Adrenal gland (tissue), 5 donors: ENCODE measurements around the gene FCHSD2.

Source experiments
- CTCF ChIP-seq, 6 experiments: fragments of 450-650 bp in 4 of 6; fragments of 200-600 bp in 2 of 6; sonication (generic) in 1 of 6; IDR thresholded peaks; 1 replicate in 5 of 6; 2 replicates in 1 of 6; pipeline versions ENCODE4 v1.5.1 to v1.8.0; 2016 to 2021; ENCODE audit warnings: antibody characterized with exemption in 6 of 6, mild to moderate bottlenecking in 2 of 6, moderate library complexity in 1 of 6
- POLR2A ChIP-seq, 2 donors: fragments of 450-650 bp; IDR thresholded peaks; one replicate each; pipeline ENCODE4 v1.6.1; 2017; ENCODE audit warnings: antibody characterized with exemption in 2 of 2, mild to moderate bottlenecking in 2 of 2, moderate library complexity in 1 of 2
- donor health status: DM: no; HTN: no; CAD: no.

GRCh38 chr11:72818971-72819370 lies 323.1 kb downstream of the FCHSD2 start:
- TF ChIP-seq CTCF (IDR thresholded peaks at IDR 0.05): no peak
- TF ChIP-seq POLR2A (IDR thresholded peaks at IDR 0.05): no peak
